ENCODE data around the gene DOLPP1.
A peak's percentile ranks its signal among the peaks of the same experiment; 100 is the strongest.

DOLPP1 gene

DNA sequence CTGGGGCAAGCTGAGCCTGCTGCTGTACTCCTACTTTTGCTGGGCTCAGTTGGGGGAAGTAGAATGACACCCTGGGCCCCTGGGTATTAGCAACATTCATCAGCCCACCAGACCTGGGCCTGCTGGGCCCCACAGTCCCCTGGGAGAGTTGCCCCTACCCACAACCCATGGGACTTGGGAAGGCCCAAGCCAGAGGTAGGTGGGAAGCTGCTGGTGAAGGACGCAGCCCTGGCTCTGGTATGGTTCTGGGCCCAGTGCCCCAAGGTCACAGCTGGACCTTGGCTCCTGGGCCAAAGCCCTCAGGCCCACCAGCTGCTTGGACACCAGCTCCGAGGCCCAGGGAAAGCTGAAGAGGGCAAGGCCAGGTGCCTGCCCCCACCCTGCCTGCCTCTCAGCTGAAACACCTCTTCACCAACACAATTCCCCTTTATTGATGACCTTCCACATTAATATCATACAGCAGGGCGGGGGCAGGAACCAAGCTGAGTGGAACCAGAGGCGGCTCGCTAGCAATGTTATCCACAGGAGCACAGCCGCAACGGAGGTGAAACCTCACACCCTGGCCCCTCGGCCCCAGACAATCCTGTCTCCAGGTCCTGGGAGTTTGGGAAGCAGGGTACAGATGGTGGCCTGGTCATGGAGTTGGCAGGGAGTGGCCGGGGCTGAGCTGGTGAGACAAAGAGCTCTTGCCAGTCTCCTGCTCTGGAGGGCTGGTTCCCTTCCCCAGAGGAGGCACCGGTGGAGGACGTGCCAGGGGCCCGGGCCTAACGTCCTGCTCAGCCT lies 13.7 kb downstream of the DOLPP1 start:
- DNase-seq (ENCODE audit: low read depth in 2 of 2): no peak

DNA sequence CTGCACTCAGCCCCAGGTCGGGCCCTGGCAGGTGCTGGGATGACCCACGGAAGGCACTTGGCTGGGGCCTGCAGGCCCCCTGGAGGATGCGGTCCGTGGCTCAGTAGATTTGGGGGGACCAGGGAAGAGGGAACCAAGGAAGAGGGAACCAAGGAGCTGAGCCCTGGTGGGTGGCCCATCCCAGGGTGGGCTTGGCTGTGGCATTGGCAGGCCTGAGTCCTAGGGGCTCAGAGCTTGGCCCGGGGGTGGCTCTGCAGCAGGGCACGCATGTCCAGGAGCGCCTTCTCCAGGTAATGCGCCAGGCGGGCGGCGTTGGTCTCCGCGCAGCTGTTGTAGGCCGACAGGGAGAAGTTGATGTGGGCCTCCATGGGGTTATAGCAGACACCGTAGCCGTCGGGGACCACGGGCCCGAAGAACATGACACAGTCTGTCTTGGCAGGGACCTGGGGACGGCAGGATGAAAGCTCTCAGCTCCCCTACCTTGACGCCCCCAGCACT lies 14.3 kb downstream of the DOLPP1 start:
- no peak for DNase-seq (ENCODE audit: low read depth in 2 of 2)

DNA sequence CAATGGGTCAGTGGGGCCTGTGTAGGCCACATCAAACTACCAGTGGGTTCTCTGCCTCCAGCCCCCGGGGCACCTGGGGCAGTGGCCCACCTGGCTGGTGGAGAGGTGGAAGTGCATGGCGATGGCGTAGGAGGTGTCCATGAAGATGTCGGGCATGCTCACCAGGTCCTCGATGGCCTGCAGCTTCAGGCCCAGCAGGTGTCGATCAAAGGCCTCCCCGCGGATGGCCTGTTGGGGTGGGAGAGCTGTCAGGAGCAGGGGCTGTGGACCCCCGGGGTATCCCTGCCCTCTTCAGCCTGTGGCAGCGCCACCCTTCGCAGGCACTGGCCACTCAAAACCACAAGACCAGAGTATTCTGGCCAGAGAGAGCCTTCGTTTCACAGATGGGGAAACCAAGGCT lies 15.0 kb downstream of the DOLPP1 start:
- DNase-seq (ENCODE audit: low read depth in 2 of 2): no peak

DNA sequence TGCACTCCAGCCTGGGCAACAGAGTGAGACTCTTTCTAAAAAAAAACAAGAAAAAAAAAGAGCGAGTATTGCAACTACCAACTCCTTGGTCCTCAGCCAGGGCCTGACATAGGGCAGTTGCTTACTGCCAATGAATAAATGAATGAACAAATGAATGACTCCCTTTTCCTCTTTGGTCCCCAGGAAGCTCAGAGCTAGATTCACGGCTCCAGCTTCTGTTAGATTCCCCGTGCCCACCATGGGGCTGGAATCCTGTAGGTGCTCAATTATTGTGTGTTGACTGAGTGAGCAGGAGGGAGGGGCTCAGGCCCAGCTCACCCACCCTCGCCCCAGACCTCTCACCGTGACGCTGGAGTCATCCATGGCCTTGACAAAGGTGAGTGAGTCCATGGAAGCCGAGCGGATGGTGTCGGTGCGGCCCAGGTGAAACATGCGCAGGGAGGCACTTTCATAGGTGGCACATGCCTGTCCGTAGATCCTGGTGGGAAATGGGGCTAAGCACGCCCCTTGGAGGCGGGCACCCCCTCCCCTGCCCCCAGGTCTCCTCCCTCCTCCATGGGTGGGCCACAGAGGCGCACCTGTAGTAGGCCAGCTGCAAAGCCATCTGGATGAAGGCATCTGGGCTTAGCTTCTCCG lies 16.9 kb downstream of the DOLPP1 start:
- no peak for DNase-seq (ENCODE audit: low read depth in 2 of 2)

DNA sequence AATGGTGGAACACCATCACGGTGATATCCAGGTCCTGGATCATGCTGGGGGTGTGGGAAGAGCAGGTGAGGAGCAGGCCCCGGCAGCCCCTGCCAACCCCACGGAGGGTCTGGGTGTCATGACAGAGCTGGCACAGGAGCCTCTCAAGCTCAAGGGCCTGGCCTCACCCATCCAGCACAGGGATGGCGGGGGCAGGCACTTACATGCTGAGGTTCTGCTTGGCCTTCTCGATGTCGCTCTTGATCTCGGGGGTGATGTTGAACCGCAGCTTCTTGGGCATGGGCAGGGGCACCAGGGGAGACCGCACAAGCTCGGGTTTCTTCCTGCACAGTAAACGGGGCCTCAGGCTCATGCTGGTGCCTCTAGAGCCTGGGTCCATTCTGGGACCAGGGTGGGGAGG lies 17.4 kb downstream of the DOLPP1 start:
- no peak for DNase-seq (ENCODE audit: low read depth in 2 of 2)

DNA sequence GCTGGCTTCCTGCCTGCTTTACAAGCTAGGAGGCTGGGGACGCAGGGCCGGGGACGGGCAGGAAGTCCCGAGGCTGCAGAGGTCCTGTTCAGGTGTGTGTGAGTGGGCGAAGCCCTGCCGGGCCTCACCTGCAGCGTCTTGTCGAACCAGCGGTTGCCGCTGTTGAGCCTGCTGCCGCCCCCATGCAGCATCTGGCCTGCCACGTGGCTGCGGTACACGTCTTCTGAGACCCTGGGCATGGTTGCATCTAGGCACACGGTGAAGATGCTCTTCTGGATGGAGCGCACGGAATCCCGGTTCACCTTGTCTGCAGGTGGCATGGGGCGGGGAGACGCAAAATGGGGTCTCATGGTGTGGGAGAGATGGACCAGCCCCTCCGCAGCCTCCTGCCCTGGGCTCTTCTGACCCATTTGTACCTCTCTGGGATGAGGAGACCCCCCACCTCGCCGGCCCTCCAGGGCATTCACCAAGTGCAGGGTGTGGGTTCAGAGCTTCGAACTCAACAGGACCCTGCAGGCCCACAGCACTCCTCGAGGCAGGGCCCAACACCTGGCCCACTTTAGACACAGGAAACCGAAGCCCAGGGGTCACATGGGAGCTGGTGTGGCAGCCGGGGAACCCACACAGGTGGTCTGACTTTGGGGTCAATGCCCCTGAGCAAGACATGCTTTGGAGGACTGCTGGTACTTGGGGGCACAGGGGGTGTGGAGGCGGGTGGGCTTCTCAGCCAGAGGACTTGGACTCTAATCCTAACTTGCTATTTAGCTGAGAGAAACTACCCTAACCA lies 19.7 kb downstream of the DOLPP1 start:
- DNase-seq (ENCODE audit: low read depth in 2 of 2): no peak

DNA sequence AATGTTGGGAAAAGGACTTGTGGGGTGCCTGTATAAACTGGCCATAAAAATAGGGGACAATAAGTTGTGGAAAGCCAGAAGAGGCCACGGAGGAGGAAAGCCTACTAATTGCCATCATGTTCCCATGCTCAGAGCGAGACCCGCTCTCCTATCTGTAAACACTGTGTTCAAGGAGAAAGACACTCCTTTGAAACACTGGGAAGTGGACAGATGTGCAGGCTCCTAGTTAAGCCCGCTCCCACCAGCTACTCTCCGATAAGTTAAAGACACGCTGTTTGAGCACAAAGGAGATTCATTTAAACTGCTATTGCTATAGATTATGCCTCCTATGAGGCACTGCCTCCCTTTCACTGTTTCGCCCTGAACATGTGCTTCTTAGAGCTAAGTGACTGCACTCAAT lies 20.4 kb downstream of the DOLPP1 start:
- no peak for DNase-seq (ENCODE audit: low read depth in 2 of 2)

DNA sequence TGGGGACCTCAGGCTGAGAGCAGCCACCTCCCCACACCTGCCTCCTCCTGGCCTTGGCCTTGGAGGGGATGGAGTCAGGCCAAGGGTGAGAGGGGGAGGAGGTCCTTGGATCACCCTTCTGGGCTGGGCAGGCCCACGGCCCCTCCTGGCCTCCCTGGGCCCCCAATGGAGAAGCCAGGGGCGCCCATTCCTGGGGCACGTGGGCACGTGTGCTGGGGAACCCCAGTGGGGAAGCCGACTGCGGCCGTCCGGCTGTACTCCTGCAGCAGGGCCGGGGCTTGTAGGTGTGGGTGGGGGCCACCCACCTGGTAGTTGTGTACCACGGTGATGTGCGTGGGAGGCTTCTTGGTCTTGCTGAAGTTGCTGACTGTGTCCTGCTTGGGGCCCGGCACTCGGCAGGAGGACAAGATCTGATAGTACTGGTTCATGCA lies 21.2 kb downstream of the DOLPP1 start:
- DNase-seq (ENCODE audit: low read depth in 2 of 2): no peak

DNA sequence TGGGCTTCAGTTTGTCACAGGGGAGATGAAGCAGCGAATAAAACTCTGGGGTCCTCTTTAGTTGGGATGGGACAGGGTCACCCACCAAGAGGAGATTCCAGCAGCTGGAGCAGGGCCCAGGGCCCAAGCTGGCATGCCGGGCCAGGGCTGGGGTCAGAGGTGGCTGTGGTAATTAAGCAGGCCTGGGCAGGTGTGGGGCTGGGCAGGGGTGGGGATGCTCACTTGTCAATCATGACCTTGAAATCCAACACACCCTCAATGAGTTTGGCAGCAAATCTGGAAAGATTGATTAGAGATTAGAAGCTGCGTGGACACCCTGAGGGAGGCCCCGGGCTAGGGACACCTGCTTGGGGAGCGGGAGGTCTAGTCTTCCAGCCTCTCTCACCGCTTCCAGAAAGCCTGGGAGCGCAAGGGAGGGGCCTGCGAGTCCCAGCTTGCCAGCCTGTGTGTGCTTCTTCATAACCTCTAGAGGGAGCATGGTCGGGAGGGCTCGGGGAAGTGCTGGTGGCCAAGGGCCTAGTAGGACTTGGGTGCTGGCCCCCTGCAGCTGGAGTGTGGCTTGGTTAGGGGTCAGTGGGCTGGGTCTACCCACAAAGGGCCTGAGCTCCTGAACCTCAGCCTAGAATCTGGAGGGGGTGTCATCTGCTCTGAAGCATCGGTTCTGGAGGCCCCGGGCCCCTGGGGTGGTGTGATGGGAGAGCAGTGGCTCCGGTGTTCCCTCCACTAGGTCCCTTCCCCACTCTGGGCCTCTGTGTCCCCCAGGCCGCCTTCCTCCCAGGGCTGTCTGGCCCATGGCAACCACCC lies 22.1 kb downstream of the DOLPP1 start:
- no peak for DNase-seq (ENCODE audit: low read depth in 2 of 2)

DNA sequence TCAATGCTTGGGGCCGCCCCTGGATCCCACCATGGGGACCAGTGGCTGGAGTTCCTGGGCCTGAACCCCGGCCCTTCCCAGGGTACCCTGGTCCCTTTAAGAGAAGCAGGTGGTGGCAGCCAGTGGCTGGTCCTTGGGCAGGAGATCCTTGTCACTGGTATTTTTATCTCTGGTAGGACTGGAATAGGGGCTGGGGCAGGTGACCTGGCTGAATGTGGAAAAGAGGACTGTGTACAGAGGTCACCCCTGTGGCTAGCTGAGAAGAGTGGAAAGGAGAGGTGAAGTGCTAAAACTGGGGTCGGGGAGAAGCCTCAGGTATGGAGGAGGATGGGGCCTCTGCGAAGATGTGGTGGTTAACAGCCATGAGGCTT lies 22.7 kb downstream of the DOLPP1 start:
- no peak for DNase-seq (ENCODE audit: low read depth in 2 of 2)

DNA sequence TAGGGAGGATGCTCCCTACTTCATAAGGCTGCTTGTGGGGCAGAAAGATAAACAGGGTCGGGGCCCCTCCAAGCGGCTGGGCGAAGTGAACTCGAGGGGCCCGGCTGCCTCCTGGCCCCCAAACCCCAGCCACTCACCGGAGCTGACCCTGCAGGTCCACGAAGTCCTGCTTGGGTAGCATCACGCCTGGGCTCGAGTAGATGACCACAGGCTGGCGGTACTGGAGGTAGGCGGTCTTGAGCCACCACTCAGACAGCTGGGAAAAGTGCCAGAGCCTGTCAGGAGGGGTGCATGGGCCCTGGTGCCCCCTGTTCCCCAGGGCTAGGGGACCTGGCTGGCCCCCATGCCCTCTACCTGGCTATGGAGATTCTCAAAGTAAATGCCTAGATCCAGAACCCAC lies 23.1 kb downstream of the DOLPP1 start:
- no peak for DNase-seq (ENCODE audit: low read depth in 2 of 2)

DNA sequence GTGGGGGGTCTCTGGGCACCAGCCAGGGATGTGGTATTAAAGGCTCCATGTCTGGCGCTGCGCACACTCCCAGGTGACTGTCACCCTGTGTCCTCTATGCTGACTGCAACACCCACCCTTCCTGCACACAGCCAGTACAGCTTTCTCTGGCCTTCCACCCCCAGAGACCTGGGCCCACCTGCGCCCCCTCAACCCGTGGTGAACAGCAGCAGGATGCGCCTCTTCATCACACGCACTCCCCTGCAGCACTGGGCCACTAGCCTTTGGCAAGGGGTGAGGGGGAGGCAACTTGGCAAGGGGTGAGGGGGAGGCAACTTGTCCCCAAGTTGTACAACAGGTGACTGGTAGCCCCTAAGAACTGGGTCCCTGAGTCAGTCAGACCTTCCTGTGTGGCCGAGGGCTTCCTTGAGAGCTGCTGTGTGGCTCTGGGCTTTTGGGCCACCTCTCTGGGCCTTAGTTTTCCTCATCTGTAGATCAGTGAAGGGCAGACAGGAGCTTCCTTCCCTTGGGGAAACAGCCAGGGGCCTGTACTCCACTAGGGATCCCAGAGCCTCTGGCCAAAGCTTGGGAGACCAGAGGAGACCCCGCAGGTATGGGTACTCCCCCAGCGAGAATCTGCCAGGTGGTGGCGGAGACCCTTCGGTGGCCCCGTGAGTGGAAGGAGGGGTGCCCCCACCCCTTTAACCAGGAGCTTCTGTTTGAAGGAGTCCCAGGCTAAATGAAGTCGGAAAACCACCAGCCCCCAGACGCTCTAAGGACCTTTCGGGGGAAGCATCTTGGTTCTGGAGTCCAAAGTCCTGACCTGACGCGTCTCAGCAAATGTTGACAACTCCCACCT lies 25.2 kb downstream of the DOLPP1 start:
- DNase-seq (ENCODE audit: low read depth in 2 of 2): no peak

DNA sequence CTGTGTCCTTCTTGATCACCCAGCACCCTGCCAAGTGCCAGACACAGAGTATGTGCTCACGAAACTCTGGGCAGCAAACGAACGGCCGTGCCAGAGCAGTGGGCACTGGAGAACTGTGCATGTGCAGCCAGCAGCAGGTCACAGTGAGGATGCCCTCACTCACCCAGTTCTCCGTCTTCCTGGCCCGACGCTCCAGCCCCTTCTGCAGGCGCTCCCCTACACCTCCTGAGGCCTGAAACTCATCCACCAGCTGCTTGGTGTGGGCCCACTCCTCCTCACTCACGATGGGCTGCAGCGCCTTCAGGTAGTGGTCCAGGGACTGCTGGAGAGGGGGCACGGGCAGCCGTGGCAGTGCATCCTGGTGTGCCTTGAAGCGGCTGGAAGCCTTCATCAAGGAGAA lies 26.7 kb downstream of the DOLPP1 start:
- DNase-seq (ENCODE audit: low read depth in 2 of 2): no peak

DNA sequence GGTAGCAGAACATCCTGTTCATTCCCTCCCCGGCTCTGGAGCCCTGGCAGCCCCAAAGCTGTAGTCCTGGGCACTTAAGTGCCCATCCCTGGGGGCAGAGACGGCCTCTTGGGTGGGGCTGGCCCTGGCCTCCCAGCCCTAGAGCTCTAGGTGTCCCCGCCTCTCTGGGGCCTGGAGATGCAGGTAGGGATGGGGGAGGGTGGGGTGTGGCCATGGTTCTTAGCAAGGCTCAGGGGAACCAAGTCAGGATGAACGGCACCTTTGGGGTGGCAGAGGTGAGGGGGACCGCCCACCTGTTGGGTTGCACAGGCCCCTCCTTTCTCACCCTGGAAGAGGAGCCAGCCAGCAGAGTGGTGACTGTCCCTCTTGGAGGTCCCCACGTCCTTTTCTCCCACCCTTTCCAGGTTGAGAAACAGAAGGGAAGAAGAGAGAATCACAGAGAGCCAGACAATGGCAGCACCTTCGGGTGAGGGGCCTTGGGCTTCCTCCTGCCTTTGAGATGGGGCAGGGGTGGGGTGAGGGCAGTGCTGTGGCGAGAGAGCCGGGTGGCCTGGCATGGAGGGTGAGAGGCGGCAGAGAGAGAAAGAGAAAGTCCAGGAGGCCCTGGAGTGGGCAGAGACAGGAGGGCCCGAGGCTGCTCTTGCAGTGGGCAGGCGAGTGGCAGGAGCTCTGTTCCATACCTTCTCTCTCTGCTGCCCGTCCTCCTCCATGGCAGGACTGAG lies 27.3 kb downstream of the DOLPP1 start:
- no peak for DNase-seq (ENCODE audit: low read depth in 2 of 2)

DNA sequence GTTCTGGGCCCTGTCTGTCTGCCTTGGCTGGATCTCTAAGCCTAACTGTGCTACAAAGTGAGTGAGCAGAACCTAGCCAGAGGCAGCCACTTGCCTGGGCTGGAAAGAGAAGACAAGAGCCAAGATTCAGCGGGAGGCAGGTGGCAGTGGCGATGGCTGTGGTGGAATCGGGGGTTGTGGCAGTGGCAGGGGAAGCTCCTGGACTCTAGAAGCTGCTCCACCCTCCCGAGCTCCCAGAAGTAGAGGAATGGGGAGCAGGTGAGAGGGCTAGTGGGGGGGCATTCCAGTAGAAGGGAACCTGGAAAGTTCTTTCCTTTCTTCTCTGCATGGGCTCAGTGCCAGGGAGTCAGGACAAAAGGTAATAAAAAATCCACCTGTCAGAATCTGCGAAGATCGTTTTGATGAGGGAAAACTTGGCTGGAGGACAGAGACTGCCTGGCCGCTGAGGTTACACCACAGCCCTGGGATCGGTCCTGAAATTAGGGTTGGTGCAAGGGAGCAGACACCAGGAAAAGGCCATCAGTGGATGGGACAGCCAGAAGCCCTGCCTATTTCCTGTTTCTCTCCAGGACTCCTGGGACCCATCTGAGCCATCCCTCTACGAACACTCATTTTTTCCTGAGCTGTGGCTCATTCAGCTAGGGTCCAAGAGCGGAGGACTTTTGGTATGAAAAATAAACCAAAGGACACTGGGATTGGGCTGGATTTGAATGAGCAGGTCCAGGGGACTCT lies 28.1 kb downstream of the DOLPP1 start:
- no peak for DNase-seq (ENCODE audit: low read depth in 2 of 2)

DNA sequence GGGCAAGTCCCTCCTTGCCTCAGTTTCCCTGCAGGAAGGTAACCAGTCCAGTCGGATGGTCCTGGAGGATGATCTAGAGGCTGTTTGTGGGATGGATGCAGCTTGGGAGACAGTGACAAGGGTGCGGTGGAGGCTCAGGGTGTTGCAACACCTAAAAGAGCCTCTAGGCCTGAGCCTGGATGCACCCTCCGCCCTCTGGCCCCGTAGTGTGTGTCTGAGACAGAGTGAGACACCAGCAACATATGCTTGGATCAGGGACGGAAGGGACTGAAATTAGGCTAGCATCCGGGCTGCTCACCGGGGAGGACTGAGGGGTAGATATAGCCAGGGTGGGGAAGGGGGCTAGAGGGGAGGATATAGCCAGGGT lies 28.6 kb downstream of the DOLPP1 start:
- DNase-seq (ENCODE audit: low read depth in 2 of 2): no peak

DNA sequence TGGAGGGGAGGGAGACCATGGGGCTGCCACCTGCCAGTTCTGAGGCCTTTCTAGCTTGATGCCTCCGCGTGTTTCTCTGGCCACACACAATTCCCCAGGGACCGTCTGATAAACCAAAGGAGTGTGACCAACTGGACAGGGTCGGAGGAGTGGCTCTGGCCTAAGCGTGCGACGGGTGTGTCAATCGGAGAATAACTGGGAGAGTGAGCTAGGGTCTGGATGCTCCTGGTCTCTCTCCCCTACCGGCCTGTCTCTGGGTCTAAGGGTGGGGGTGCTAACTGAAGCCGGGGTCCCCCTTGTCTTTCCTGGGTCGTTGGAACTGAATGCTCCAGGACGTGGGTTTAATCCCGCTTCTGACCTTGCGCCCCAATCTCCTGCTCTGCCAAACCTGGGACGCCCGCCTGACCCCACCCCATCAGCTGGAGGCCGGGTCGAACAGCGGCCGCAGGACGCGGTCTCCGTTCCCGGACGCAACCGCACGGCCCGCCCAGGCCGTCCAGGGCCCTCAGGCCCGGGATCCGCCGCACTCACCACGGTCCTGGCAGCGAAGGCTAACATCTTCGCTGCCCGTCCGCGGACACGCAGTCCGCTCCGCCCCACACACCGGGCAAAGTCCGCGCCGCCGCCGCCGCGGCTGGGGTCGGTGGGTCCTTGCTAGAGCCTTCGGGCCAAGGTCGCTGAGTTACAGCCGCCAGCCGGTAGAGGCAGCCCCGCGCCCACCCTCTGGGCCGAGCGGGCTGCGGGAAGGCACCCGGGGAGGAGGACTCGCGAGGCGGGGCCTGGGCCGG lies 29.2 kb downstream of the DOLPP1 start:
- no peak for DNase-seq (ENCODE audit: low read depth in 2 of 2)

DNA sequence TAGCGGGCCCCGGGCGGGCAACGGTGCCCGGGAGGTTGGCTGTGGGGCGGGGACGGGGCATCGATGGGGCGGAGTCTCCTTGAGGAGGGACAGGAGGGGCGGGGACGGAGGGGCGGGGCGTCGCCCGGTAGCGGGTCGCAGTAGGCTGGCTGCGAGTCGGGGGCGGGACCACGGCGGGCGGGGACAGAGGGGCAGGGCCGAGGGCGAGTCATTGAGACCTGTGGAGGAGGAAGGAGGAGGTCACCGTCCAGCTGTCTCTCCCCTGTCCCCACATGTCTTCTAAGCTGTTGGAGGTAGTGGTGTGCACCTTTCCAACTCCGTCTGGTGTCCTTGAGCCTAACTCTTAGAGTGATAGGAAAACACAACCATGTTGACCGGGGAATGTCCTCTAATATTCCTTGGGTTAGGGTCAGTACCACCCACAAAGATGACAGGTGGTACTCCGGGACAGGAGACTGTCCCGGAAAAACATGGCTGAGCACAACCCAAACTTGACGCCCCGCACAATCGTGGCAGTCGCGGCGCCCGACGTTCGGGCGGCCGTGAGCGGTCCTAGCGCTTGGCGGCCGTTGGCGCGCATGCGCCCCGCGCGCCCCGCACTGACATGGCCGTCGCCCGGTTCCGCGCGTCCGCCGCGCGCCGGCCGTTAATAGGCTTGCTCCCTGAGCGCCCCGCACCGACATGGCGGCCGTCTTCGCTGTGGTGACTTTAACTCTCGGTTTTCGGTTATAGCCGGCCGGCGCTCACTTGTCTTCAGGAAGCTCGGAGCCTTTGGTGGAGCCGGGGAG lies 30.0 kb downstream of the DOLPP1 start, which contains the start of the genes CRAT and PTPA:
Gene CRAT, minus strand, starts transcription at position 54 of the 788 bp plus-strand sequence. CDS start 284 bp downstream, outside the sequence.
Gene PTPA, plus strand, starts transcription at position 676 of the 788 bp plus-strand sequence. CDS start 186 bp downstream, outside the sequence.
- peak; percentile 92 to 95 for DNase-seq (ENCODE audit: low read depth in 2 of 2)
